Measurements from ENCODE around the gene ACSL1. TPM values are rescaled to one million over a fixed set of nuclear protein-coding genes. Genes with fewer than 3 reads are reported as not detected.

Gene ACSL1
- total RNA-seq, 1 experiment from 2014 or later, result 12.5 TPM

DNA sequence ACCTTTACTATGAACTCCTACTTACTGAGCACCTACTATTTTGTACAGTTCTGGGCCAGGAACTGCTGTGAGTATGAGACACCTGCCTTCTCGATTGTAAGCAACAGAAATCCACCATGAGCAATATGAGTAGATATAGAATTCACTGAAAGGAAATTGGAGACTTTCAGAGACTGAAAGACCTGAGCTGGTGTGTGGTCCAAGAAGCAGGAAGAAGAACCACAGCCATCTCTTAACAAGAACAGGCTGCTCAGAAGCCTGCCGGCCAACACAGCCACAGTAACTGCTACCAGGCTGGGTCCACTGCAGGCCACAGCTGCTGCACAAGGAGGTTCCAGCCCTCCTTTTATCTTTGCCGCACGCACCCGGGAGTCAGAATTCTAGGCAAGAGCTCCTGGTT is 10.8 kb upstream of the ACSL1 start:
- no peaks in the 10 kb centered on the region for H3K36me3 ChIP-seq (ENCODE audit: control insufficient read depth in 1 of 2, insufficient read depth in 2 of 2, low read length in 2 of 2)
- no peak overlapping the region for H3K4me3 ChIP-seq (replicated peaks in 1 of 2; ENCODE audit: low read depth in 1 of 2, low read length in 2 of 2)
- H3K27ac ChIP-seq (ENCODE audit: low read depth, low read length), result no peak overlapping the region
- H3K4me1 ChIP-seq (ENCODE audit: control insufficient read depth in 1 of 2, insufficient read depth in 2 of 2, low read length in 2 of 2), result peaks cover 0 to 5% of the 10 kb centered on the region in 2 experiments; a peak in 1 of 4 replicates
- no peak for TF ChIP-seq SIN3A (IDR thresholded peaks at IDR 0.05; ENCODE audit: low read depth)
- no peak for TF ChIP-seq SP1 (IDR thresholded peaks at IDR 0.05; ENCODE audit: low read depth)
- TF ChIP-seq JUND (IDR thresholded peaks at IDR 0.05), result no peak
- TF ChIP-seq ELF1 (IDR thresholded peaks at IDR 0.05; ENCODE audit: borderline replicate concordance, low read depth), result no peak
- TF ChIP-seq POLR2AphosphoS5 (IDR thresholded peaks at IDR 0.05; ENCODE audit: low read depth, low read length), result no peak
- no peak for TF ChIP-seq YY1 (IDR thresholded peaks at IDR 0.05; ENCODE audit: extremely low read depth, insufficient replicate concordance, low read depth, low read length)
- TF ChIP-seq, protein P1, sequence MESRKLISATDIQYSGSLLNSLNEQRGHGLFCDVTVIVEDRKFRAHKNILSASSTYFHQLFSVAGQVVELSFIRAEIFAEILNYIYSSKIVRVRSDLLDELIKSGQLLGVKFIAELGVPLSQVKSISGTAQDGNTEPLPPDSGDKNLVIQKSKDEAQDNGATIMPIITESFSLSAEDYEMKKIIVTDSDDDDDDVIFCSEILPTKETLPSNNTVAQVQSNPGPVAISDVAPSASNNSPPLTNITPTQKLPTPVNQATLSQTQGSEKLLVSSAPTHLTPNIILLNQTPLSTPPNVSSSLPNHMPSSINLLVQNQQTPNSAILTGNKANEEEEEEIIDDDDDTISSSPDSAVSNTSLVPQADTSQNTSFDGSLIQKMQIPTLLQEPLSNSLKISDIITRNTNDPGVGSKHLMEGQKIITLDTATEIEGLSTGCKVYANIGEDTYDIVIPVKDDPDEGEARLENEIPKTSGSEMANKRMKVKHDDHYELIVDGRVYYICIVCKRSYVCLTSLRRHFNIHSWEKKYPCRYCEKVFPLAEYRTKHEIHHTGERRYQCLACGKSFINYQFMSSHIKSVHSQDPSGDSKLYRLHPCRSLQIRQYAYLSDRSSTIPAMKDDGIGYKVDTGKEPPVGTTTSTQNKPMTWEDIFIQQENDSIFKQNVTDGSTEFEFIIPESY (IDR thresholded peaks at IDR 0.05; ENCODE audit: extremely low read depth, insufficient replicate concordance, low read length), result no peak
- TF ChIP-seq CBX3 (IDR thresholded peaks at IDR 0.05; ENCODE audit: low read depth), result no peak
- no peak for TF ChIP-seq CEBPB (IDR thresholded peaks at IDR 0.05; ENCODE audit: low read depth)
- TF ChIP-seq POLR2A (IDR thresholded peaks at IDR 0.05; ENCODE audit: borderline replicate concordance, extremely low read depth, insufficient read depth, insufficient read length), result no peak
- TF ChIP-seq FOSL1 (IDR thresholded peaks at IDR 0.05; ENCODE audit: low read depth), result no peak
- TF ChIP-seq ZNF274 (IDR thresholded peaks at IDR 0.05; ENCODE audit: low read depth, low read length), result no peak
- TF ChIP-seq, protein P2, sequence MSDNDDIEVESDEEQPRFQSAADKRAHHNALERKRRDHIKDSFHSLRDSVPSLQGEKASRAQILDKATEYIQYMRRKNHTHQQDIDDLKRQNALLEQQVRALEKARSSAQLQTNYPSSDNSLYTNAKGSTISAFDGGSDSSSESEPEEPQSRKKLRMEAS (IDR thresholded peaks at IDR 0.05), result no peak
- no peak overlapping the region for H2AFZ ChIP-seq (ENCODE audit: low read depth, low read length, poor library complexity, severe bottlenecking)
- intact Hi-C loops (cut with micrococcal nuclease), result no loop called here
- no TSS peak for BruUV-seq (replicated peaks)
- H3K9me2 ChIP-seq (ENCODE audit: insufficient read depth), result no peaks in the 10 kb centered on the region
- no peaks in the 10 kb centered on the region for H3K79me2 ChIP-seq (ENCODE audit: insufficient read depth, low read length)
- no peaks in the 10 kb centered on the region for H3K9me3 ChIP-seq (ENCODE audit: control insufficient read depth in 1 of 2, insufficient read depth in 1 of 2, low read depth in 1 of 2, low read length in 2 of 2)
- H3K4me2 ChIP-seq (ENCODE audit: low read length), result no peak overlapping the region
- CTCF ChIA-PET, result interaction anchor here (1.5 kb wide), 1 partner anchor 91 kb away, joined by 3 read pairs; no protein-coding TSS in a partner anchor
- no peak overlapping the region for H3K9ac ChIP-seq (ENCODE audit: low read length)
- H4K20me1 ChIP-seq (ENCODE audit: insufficient read depth), result no peaks in the 10 kb centered on the region
- ATAC-seq (no peak), DNase-seq (ENCODE audit: low read depth, low spot score) (no peak)
- RAD21 ChIA-PET (ENCODE audit: low non-redundant PET in 1 of 2, low total read pairs in 2 of 2, uncharacterized antibody in 2 of 2, unreplicated experiment in 2 of 2), result no interaction called here
- POLR2A ChIA-PET, result no interaction called here
- no peaks in the 10 kb centered on the region for H3K27me3 ChIP-seq (ENCODE audit: insufficient read depth, low read length)
